Right ventricle myocardium inferior (tissue), 1 donor: ENCODE data around the gene PIAS1. TPM values are rescaled to one million over a fixed set of nuclear protein-coding genes. Genes with fewer than 3 reads are reported as not detected.
"Not testable (repeated sequence)": the region's sequence is repeated elsewhere in the genome, so short reads cannot be mapped to it uniquely, and the experiment has no call there.

Experiments used
- ATAC-seq: fragments of 200-7000 bp; cut with Tn5 transposase; one replicate; pipeline ENCODE4 v1.9.1; 2020; ENCODE audit warnings: mild to moderate bottlenecking, moderate library complexity
- DNase-seq: peaks from one replicate; pipeline ENCODE4 v3.0.0; 2021; ENCODE audit errors: missing footprints
- intact Hi-C: fragments of 100-400 bp; cut with DNase I; formaldehyde crosslinking; loops from one replicate; pipeline ENCODE4 v1.11.0; 2022
- total RNA-seq: library from RNA; stranded (reverse); fragmentation: NEBNext Ultra II Directional; extraction: Animal tissue kit (Norgen Biotek cat#: 25700); gene quantifications from one replicate; pipeline ENCODE4 v1.2.1, GENCODE V29; 2021
- donor health status: DM: no; HTN: yes; CAD: no; lungs with severe emphysema.

PIAS1 gene
- total RNA-seq, 1 donor from 2014 or later = 26.1 TPM

- intact Hi-C loops = no loop called here
- DNase-seq = peak; percentile 87
- ATAC-seq = peak; percentile 66
Measured at GRCh38 chr15:68205954-68206539, 151.9 kb downstream of the PIAS1 start.

- DNase-seq (peak; percentile 65), ATAC-seq (no peak)
- intact Hi-C loops = no loop called here
Measured at GRCh38 chr15:68206711-68207151, 152.6 kb downstream of the PIAS1 start.

- intact Hi-C loops = no loop called here
- peak; percentile 57 for DNase-seq
- no peak for ATAC-seq
Measured at GRCh38 chr15:68207176-68207935, 153.2 kb downstream of the PIAS1 start.

- intact Hi-C loops = no loop called here
- DNase-seq = peak; percentile 34
- ATAC-seq = no peak
Measured at GRCh38 chr15:68208136-68208535, 154.0 kb downstream of the PIAS1 start.

GRCh38 chr15:68208636-68209240, 154.6 kb downstream of the PIAS1 start:
- ATAC-seq (no peak), DNase-seq (no peak)
- intact Hi-C loops = no loop called here

- DNase-seq = no peak
- no peak for ATAC-seq
- intact Hi-C loops = no loop called here
Measured at GRCh38 chr15:68209272-68209671, 155.2 kb downstream of the PIAS1 start.

GRCh38 chr15:68209735-68210408, 155.8 kb downstream of the PIAS1 start:
- DNase-seq = peak; percentile 43
- no peak for ATAC-seq
- intact Hi-C loops = loop anchor here (2.0 kb wide), 1 partner anchor 347 kb away; no protein-coding TSS in a partner anchor

GRCh38 chr15:68210409-68210756, 156.3 kb downstream of the PIAS1 start:
- intact Hi-C loops = loop anchor here (2.0 kb wide), 1 partner anchor 348 kb away; no protein-coding TSS in a partner anchor
- ATAC-seq = no peak
- DNase-seq = no peak

GRCh38 chr15:68210821-68211655, 156.9 kb downstream of the PIAS1 start:
- intact Hi-C loops = loop anchor here (2.0 kb wide), 1 partner anchor 348 kb away; no protein-coding TSS in a partner anchor
- DNase-seq (peak; percentile 89), ATAC-seq (peak; percentile 45)

- ATAC-seq (no peak), DNase-seq (peak; percentile 23)
- intact Hi-C loops = loop anchor here (2.0 kb wide), 1 partner anchor 349 kb away; no protein-coding TSS in a partner anchor
Measured at GRCh38 chr15:68211656-68212320, 157.7 kb downstream of the PIAS1 start.

- ATAC-seq, intact Hi-C loops, DNase-seq: not testable (repeated sequence)
Measured at GRCh38 chr15:68213491-68213845, 159.4 kb downstream of the PIAS1 start.

GRCh38 chr15:68213991-68214837, 160.1 kb downstream of the PIAS1 start:
- no peak for DNase-seq
- intact Hi-C loops = no loop called here
- ATAC-seq = no peak

GRCh38 chr15:68214838-68215254, 160.7 kb downstream of the PIAS1 start:
- intact Hi-C loops = no loop called here
- DNase-seq = no peak
- no peak for ATAC-seq

- ATAC-seq = no peak
- no peak for DNase-seq
- intact Hi-C loops = no loop called here
Measured at GRCh38 chr15:68217341-68217740, 163.2 kb downstream of the PIAS1 start.

- DNase-seq = no peak
- ATAC-seq = no peak
- intact Hi-C loops = no loop called here
Measured at GRCh38 chr15:68218331-68218730, 164.2 kb downstream of the PIAS1 start.

- intact Hi-C loops = no loop called here
Measured at GRCh38 chr15:68218847-68219798, 165.0 kb downstream of the PIAS1 start.

More at GRCh38 chr15:68218847-68219798, 165.0 kb downstream of the PIAS1 start:
- DNase-seq (no peak), ATAC-seq (no peak)
